ENCODE results near the gene SRL. TPM values are rescaled to one million over a fixed set of nuclear protein-coding genes. Genes with fewer than 3 reads are reported as not detected.

The SRL gene
- total and polyA plus RNA-seq, 2 of the 8 experiments (the other 6 are each of a cell fraction or from before 2014, with no cell fraction given): 0.05 TPM; not detected in 1

GRCh38 chr16:4220358-4220757 lies 21.5 kb downstream of the SRL start (continued):
- TF ChIP-seq HDAC2 (IDR thresholded peaks at IDR 0.05; ENCODE audit: borderline replicate concordance in 1 of 2, low read depth in 2 of 2, low read length in 2 of 2) (no peak), HDAC6 (IDR thresholded peaks at IDR 0.05; ENCODE audit: low read depth, low read length) (no peak), SP4 (IDR thresholded peaks at IDR 0.05; ENCODE audit: low read length) (no peak), TAF1 (IDR thresholded peaks at IDR 0.05; ENCODE audit: low read depth, low read length) (no peak), CHD1 (IDR thresholded peaks at IDR 0.05; ENCODE audit: low read depth, low read length) (no peak), SP1 (IDR thresholded peaks at IDR 0.05; ENCODE audit: low read depth, low read length) (no peak), SUZ12 (IDR thresholded peaks at IDR 0.05; ENCODE audit: low read length) (no peak)
- TF ChIP-seq, protein P1, sequence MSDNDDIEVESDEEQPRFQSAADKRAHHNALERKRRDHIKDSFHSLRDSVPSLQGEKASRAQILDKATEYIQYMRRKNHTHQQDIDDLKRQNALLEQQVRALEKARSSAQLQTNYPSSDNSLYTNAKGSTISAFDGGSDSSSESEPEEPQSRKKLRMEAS (IDR thresholded peaks at IDR 0.05): no peak

Measured in H1 (cell line).